ENCODE results near the gene ZDHHC22.
A peak's percentile ranks its signal among the peaks of the same experiment; 100 is the strongest.

ZDHHC22 gene

DNA sequence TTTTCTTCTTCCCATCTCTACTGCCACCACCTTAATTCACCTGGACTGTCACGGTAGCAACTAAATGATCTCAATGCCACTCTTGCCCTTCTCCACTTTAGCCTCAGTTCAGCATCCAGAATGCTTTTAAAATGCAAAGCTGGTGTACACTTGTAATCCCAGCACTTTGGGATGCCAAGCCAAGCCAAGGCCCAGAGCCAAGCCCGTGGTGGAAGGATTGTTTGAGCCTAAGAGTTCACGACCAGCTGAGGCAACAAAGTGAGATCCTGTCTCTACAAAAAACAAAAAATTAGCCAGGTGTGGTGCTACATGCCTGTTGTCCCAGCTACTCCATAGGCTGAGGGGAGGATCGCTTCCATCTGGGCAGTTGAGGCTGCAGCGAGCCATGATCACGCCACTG, 37.6 kb downstream of the ZDHHC22 start:
- DNase-seq (ENCODE audit: low spot score): no peak

DNA sequence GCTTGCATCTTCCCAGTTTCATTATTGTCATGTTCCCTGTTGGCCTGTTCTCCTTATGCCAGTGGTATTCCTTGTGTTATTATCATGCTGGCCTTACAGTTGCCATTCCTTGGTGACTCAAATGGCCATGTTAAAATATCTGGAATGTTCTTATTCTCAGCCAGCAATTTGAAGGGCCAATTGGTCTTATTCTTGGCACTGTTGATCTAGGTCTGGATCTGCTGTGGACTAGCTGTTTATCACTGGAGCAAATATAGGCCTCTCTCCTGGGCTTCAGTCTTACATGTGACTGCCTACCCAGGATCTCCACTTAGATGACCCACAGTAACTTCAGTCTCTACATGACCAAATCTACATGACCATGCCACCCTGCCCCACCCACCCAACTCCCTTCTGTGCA, 38.1 kb downstream of the ZDHHC22 start:
- no peak for DNase-seq (ENCODE audit: low spot score)

DNA sequence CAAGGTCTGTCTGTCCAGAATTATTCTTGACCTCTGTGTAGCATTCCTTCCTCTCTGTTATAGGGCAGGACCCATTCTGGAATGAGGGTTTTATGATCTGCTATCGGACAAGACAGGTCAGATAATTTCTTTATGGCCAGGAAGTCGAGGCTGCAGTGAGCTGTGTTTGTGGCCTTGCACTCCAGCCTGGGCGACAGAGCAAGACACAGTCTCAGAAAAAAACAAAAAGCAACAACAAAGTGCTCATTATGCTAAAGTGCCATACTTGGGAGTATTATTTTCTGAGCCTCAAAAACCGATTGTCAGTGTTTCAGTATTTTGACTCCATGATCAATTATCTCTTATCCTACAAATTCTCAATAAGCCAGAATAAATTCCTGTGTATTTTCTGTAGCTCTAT, 39.4 kb downstream of the ZDHHC22 start:
- no peak for DNase-seq (ENCODE audit: low spot score)

DNA sequence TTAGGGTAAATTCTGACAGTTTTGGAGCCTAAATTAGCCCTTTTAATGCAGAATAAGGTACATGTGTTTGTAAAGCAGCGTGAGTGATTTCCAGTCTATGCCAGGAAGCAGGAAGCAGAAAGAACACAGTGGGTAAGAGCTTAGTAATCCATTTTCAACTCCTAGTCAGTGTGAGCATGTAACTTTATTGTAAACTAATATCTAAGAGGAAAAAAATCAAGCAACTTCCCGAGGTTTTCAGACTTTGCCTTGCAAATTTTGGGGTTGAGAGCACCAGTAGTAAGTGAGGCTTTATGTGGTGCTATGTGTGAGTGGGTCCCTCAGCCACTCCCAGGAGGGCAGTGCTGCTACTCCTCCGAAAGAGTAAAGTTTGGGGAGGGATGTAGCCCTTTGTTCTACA, 40.6 kb downstream of the ZDHHC22 start:
- no peak for DNase-seq (ENCODE audit: low spot score)

DNA sequence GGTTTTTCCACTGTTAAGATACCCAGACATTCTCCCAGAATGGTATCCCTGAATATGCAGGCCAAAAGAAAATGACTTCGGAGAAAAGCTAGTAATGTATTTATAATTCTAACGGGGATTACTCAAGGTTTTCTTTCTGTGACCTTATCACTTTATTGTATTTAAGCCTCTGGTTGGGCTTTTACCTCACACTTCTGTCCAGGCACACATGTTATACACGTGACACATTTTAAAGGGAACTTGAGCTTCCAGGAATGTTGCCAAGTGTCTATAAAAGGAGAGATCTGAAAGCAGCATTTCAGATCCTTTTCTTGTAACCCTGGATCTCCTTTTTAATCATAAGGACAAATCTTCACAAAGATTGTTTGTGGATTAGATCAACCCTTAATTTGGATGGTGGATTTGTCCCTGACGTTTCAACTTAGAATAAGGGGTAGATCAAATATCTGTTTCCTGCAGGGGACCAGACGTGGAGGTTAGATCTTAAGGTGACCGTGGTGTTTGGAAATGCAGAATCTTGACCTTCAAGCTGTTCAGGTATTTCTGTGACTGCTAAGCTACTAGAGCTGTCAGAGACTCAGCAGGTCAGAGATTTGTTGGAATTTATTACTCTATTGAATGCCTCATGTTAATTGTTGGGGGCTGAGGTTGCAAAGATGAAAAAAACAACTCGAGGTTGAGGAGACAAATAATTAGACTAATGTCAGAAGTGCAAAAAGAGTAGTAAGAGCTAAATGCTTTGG, 42.0 kb downstream of the ZDHHC22 start:
- no peak for DNase-seq (ENCODE audit: low spot score)

DNA sequence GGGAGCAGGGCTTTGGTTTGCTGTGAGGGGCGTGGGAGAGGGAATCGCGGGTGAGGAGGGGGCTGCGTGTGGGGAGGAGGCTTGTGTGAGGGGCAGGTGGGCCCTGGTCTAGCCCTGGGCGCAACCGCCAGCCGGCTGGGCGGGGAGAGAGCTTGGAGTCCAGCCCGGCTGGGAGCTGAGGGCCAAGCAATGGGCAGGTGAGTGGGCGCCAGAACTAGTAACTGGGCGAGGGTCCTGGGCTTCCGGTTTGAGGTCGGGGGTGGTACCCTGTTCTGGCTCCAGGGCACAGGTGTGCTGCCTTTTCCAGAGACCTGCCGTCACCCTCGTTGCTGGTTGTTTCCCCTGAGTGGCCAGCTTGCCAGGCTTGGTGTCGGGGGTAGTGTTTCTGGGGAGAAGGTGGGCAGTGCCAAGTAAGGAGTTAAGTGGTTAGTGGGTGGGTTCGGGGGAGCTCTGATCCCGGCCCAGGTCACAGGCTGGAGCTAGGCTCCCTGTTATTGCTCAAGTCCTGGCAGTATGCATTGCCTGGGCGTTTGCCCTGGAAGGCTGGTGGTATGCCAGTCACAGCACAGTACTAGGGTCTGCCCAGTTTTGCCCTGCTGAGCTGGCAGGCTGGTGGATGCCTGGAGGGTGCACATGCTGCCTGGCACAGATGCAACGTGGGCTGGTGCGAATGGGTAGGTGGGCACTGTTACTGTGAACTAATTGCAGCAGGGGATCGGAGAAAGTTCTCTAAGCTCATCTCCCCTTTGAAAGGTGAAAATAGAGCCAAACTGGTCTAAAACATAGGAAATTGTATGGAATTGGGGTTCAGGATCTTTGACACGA, 42.9 kb downstream of the ZDHHC22 start:
- DNase-seq (ENCODE audit: low spot score): no peak

DNA sequence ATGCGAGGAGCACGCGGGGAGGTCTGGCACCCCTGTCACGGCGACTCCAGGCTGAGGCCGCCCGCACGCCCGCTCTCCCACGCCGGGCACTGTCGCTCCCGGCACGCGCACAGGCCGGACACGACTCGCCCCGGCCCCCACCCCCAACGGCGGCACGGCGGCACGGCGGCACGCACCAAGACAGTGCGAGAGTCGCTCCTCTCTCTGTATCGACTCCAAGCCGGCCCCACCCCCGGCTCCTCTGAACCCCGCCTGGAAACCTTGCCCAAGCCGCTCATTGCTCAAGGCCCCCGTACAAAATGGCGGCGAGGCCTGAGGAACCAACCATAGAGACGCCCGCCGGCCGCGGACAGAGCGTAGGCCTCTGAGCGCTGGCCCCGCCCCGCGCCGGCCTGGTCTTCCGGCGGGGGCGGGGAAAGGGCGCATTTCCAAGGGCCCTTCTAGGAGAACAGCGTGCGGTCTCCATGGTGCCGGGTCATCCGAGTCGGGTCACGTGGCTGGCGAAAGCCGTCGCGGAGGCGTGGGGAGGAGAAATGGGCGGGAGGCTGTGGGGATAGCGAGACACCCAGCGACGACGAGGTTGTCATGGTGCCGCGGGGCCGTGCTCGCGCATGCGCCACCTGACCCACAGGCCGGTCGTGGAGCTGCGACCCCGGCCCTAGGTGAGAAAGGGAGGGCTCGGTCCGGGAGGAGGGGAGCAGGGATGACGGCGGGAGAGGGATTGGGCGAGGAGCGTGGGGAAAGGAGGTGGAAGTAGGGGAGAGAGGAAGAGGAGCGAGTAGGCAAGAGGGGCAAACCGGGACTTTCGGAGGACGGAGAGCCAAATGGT, 43.7 kb downstream of the ZDHHC22 start, which contains the start of gene CIPC:
Gene CIPC (plus strand): TSS at position 559 of the 829 bp plus-strand sequence. CDS start 7,451 bp downstream, outside the sequence.
- DNase-seq (ENCODE audit: low spot score): peak; percentile 99

DNA sequence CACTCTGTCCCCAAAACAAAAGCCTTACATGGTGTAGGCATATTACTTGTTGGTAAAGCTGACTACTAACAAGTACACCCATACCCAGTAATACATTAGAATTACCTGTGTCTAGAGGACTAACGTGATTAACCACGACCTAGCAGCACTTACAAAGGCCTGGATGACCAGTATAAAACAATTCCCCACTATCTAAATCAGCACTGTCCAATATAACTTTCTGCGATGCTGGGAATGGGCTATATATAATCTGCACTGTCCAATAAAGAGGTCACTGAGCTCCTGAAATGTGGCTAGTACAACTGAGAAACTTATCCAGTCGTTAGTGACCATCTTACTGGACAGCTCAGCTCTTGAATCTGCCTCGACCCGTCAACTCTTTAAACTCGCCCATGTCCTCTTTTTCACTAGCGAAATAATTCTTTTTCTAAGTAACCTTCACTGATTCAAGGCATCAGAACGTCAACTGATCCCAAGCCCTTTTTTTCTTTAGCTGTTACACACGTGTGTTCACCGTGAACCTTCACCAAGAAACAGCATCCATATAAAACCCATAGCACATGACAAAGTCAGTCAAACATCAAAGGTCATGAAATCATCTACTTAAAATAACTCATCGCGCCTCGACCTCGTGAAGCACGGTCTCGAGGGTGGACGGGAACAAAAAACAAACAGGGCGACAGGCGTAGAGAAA, 44.4 kb downstream of the ZDHHC22 start:
- DNase-seq (ENCODE audit: low spot score): no peak

DNA sequence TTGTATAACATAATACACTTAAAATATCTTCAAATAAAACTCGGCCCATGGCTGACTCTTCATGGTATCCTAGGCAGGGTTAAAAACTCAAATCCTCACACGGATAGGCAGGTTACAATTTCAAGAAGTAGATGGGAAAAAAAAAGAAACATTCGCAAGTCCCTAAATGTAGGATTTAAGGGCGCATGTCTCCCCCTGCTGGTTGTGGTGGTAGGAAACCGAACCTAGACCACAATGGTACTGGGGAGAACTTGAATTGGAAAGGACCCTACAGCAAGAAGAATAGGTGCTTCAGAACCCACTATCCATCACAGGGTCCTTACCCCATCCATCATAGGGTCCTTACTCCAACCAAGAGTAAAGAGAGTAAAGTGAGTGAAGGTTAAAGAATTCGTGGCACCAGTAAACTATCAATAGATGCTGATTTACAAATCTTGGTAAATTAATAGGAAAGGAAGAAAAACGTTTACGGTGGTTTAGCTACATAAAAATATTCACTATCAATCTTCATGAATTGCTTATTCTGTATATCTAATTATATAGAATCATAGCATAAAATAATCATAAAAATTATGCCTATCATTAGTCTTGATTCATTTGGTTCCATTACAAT, 46.8 kb downstream of the ZDHHC22 start:
- no peak for DNase-seq (ENCODE audit: low spot score)

DNA sequence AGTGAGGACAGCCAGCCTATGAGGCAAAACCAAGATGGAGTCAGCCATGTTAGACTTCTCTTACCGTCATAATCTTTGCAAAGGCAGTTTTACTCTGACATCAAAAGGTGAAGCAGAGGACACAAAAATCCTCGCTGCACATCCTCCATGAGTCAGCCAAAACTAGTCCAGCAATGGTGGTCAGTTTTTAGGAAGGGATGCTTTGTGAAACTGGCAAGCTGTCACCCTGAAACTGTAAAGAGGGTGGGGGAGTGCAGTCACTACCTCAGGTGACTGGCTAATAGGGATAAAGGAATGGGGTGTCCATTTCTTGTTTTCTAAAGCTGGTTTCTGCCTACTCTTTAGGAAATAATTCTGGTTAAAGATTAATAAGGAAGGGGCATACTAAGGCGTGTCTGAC, 48.9 kb downstream of the ZDHHC22 start:
- no peak for DNase-seq (ENCODE audit: low spot score)

DNA sequence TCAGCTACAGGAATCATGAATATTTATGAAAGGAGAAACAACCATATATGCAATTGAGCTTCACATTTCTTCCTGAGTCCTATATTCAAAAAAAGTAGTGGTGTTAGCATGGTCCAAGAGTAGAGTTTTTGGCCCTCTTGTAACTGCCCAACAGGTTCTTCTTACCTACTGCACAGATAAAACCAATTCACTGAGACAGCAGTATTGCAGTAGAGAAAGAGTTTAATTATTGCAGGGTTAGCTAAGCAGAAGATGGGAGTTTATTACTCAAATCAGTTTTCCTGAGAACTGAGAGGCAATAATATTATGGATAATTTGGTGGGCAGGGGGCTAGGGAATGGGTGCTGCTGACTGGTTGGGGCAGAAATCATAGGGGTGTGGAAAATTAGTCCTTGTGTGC, 50.1 kb downstream of the ZDHHC22 start:
- DNase-seq (ENCODE audit: low spot score): no peak

DNA sequence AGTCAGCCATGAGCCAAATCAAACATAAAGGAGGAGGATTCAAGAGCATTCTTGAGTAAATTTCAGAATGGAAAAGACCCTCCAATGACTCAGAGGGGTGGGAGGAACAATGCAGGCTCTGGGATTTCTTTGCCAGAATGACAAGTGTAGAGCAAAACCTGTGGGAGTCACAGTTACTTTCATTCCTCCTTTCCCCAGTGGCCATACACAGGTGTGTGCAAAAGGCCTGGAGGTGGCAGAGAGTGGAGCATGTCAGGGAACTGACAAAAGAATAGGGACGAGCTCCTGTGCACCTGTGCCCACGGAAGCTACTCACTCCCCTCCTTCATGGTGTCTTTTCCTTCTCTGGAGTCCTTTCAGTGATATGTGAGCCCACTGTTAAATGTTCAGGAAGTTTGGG, 52.9 kb downstream of the ZDHHC22 start:
- no peak for DNase-seq (ENCODE audit: low spot score)

DNA sequence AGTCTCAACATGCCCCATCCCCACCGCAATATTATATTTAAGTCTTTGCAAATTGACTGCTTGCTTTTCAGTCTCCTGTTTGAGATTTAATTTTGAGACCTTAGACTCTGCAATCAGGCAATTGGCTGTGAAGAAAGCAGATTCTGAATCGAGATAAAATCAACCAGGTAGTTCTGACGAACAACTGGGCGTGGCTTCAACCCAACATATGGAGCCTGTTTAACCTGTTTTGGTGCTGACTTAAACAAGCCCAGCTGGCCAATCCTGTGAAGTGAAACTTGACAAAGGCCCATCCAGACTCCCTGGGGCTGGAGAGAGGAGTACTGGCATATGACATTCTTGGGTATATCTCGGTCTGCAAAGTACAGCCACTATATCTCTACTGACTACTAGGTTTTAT, 53.4 kb downstream of the ZDHHC22 start:
- DNase-seq (ENCODE audit: low spot score): no peak

DNA sequence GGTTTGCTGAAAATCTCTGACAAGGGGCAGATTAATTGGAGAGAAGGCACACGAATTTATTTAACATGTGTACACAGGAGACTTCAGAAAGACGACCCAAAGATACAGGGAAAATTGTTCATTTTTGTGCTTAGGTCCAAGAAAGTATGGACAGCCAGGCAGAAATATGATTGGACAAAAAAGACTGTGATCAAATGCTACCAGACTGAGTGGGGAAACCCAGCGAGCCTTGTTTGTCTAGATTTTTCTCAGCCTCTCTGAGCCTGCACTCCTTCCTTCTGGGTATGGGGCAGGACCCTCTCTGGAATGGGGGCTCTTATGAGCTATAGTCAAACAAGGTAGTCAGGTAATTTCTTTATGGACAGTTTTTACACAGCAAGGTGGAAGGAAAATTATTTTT, 54.0 kb downstream of the ZDHHC22 start:
- no peak for DNase-seq (ENCODE audit: low spot score)

DNA sequence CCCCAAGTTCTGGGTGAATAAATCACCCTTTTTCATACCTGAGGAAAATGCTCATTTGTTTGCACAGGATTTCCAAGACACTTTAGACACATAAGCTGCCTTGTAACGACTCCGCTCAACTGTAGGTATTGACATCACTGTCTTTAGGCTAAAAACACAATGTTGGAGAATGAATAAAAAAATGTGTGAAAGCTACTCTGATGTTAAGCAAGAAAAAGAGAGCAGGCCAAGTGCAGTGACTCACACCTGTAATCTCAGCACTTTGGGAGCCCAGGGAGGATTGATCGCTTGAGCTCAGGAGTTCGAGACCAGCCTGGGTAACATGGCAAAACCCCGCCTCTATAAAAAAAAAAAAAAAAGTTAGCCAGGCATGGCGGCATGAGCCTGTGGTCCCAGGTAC, 54.6 kb downstream of the ZDHHC22 start:
- no peak for DNase-seq (ENCODE audit: low spot score)

DNA sequence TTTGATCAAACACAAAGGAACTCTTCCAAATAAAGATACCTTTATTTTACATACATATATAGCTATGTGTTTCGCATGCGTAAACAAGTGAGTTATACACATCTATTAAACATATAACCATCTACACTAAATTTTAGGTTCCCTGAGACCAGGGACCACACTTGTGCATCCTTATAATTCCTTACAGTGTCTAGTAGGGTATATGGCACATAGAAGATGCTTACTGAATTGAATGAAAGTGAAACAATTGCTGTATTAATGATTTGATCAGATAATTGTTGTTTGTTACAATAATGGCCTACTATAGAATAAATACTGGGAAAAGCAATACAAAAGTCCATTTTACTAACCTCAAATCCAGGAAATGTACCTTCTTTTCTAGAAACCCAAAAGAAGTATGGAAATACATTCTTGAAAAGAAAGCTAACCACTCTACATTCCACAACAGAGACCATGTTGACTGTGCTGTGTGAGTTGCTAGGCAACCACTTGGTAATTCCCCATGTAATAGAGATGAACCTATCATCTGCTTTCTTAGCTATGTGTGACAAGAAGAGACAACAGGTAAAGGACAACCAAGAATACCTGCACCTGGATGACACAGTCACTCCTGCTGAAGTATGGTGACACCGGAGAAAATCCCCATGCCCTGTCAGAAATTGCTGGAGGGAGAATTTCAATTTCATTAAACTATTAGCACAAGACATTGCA, 55.4 kb downstream of the ZDHHC22 start:
- DNase-seq (ENCODE audit: low spot score): no peak

DNA sequence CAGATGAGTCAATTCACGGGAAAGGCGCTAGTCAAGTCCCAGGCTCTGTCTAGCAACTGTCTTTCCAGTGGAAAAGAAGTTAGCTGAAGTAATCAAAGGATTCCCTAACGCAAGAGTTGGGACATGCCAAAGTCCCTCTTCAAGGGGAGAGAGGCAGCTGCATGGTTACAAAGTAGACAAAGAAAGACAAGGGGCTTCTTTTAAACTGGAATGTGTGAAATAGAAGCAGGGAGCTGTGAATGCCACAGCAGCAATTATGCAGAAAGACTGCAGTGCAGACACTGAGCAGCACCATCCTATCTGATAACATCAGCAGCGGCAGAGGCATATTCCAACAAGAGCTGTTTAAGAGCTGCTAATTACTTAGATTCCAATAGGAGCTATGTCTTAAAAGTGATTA, 56.1 kb downstream of the ZDHHC22 start:
- DNase-seq (ENCODE audit: low spot score): no peak

DNA sequence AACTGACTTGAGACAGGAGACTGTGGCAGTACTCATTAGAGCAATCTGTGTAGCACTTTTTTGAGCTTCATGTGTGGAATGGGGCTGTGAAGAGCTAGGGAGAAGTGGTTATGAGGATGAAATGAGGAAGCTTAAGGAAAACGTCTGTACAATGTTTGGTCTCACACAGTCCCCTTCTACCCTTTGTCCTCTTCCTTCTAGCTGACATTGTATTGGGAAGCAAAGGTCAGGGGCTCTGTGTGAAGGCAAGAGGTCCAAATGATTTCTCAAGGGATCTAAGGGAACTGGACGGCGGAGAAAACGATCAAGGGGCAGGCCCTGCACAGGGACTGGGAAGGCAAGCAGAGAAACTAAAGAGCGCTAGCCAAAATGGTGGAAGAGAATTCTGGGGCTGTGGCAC, 56.6 kb downstream of the ZDHHC22 start:
- DNase-seq (ENCODE audit: low spot score): no peak

DNA sequence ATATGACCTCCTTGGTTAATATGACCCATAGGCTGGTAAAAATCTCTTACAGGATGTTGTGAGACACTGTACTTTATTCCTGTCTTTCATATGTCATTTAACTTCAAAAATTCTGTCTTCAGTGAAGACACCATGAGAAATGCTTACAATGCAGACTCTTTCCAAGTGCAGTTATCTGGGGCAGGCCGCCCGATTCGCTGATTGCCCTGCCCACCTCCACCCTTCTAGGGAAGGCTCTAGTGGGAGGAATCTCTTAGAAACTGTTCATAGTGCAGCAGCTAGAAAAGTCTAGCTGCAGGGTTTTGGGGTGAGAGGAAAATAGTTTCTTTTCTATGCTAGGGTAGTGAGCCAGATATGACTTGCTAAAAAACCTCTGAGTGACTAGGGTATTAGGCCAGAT, 58.5 kb downstream of the ZDHHC22 start:
- no peak for DNase-seq (ENCODE audit: low spot score)

DNA sequence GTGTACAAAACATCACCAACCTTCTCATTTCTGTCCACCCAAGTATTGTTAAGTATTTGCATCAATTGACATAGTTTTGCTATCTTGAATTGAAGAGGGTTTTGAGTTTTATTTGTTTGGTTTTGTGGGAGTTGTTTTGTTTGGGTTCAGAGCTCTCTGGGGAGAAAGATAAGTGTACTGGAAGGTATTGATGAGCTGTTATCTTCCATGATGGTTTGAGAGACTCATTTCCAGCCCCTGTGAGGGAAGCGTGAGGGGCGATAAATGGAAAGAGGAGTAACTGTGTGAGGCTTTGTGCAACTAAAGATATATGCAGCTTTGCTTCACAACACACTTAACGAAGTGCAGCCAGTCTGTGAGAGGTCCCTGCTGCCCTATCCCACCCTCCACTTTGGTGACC, 59.2 kb downstream of the ZDHHC22 start:
- no peak for DNase-seq (ENCODE audit: low spot score)
